Astrocyte of the spinal cord (primary cell): ENCODE measurements around the gene TSNAX.

Source experiments
- DNase-seq: peaks from one replicate; pipeline ENCODE4 v3.0.0; 2011; ENCODE audit warnings: low read depth, low spot score
- H3K4me3 ChIP-seq: 2 replicates; pipeline ENCODE4 v1.5.1; 2011; ENCODE audit warnings: low read depth, mild to moderate bottlenecking, low read length, moderate library complexity
- CTCF ChIP-seq: IDR thresholded peaks from 2 replicates; pipeline ENCODE4 v1.5.1; 2012; ENCODE audit warnings: low read depth, mild to moderate bottlenecking, low read length, inconsistent platforms
- in situ Hi-C: cut with HindIII; loops from 2 replicates; pipeline ENCODE4 v1.10.0; 2017; ENCODE audit warnings: low sequenced_read_pairs

Gene TSNAX

GRCh38 chr1:231544943-231545592 is 16.6 kb downstream of the TSNAX start:
- DNase-seq = no peak
- in situ Hi-C loops = no loop called here
- no peak overlapping the region for H3K4me3 ChIP-seq
- TF ChIP-seq CTCF = no peak

GRCh38 chr1:231546693-231547092 is 18.2 kb downstream of the TSNAX start:
- H3K4me3 ChIP-seq = no peak overlapping the region
- no peak for DNase-seq
- in situ Hi-C loops = no loop called here
- TF ChIP-seq CTCF = no peak

DNA sequence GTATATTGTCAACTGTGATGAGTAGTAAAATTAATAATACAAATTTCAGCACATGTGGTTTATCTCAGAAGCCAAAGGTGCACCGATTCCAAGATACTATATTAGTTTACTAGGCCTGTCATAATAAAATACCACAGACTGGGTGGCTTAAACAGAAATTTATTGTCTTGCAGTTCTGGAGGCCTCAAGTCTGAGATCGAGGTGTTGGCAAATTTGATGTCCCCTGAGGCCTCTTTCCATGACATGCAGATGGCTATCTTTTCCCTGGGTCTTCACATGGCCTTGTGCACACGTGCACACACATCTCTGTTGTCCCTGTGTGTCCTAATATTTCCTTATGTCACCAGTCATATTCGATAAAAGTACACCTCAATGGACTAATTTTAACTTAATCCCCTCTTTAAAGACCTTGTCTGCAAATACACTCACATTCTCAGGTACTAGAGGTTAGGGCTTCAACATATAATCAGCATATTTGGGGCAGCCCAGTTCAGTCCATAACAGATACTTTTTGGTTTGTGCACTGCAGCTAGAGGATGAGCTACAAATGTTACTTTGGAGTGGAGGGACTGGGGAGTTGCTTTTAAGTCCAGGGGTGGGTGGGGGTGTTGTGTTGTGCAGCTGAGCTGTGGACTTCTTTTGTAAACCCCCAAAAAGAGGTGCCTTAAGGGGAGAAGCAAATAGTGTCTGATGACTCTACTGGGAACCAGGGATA is 21.4 kb downstream of the TSNAX start:
- H3K4me3 ChIP-seq = no peak overlapping the region
- no peak for DNase-seq
- TF ChIP-seq CTCF = no peak
- in situ Hi-C loops = no loop called here

DNA sequence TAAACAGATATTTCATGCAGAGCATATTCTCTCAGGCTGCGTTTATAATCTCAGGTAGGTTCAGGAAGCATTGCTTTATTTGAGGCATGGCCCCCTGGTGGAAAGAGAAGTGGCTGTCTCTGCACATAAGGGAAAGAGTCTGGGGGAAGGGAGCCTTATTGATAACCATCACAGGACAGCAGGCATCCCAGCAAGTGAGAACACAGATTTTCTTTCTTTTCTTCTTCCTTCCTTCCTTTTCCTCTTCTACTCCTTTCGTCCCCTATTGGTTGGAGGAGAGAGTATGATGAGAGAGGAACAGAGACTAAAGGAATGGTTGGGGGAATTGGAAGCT is 21.9 kb downstream of the TSNAX start:
- in situ Hi-C loops = no loop called here
- peak; percentile 49 for TF ChIP-seq CTCF
- peak; percentile 7 for DNase-seq

GRCh38 chr1:231553320-231553719 is 24.9 kb downstream of the TSNAX start:
- in situ Hi-C loops = no loop called here
- H3K4me3 ChIP-seq = no peak overlapping the region
- no peak for TF ChIP-seq CTCF
- DNase-seq = no peak

More for the DNA sequence above, 21.9 kb downstream of the TSNAX start:
- H3K4me3 ChIP-seq = no peak overlapping the region

DNA sequence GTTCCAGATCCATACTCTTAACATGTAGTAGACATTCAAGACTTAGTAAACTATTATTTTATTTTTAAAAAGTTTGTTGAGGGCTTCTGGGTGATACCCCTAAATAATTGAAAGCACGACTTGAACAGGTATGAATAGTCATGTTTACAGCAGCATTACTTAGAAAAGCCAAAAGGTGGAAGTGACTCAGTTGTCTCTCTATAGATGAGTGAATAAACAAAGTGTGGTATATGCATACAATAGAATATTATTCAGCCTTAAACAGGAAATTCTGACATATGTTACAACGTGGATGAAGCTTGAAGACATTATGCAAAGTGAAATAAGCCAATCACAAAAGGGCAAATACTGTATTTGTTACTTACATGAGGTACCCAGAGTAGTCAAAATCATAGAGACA is 26.5 kb downstream of the TSNAX start:
- no peak overlapping the region for H3K4me3 ChIP-seq
- in situ Hi-C loops = no loop called here
- no peak for DNase-seq
- no peak for TF ChIP-seq CTCF
